ENCODE data around the gene AIG1.

- TF ChIP-seq CTCF (IDR thresholded peaks at IDR 0.05; ENCODE audit: poor library complexity, severe bottlenecking) (no peak), EZH2 (IDR thresholded peaks at IDR 0.05; ENCODE audit: borderline replicate concordance, insufficient read depth, low read length, poor library complexity, severe bottlenecking) (no peak), TAF1 (IDR thresholded peaks at IDR 0.05; ENCODE audit: low read depth) (no peak)
These were observed 232.8 kb downstream of the AIG1 start for GRCh38 chr6:143293523-143293922.
